H1 (cell line): ENCODE measurements around the gene HIGD2A. TPM values are rescaled to one million over a fixed set of nuclear protein-coding genes. Genes with fewer than 3 reads are reported as not detected.

Experiments
- ASH2L ChIP-seq: fragments of 200-600, 300-600 bp; sonication (generic); IDR thresholded peaks from one replicate; pipeline ENCODE4 v1.7.1; 2017; ENCODE audit warnings: low read length
- CBX8 ChIP-seq: fragments of 300-800, 300-1000 bp; sonication (generic); IDR thresholded peaks from 2 replicates; pipeline ENCODE4 v1.7.1; 2016; ENCODE audit warnings: low read depth, low read length, borderline replicate concordance
- CEBPB ChIP-seq: IDR thresholded peaks from 2 replicates; pipeline ENCODE4 v1.6.1; 2012; ENCODE audit warnings: low read depth, low read length
- CHD7 ChIP-seq: fragments of 300-600 bp; sonication (generic); IDR thresholded peaks from 2 replicates; pipeline ENCODE4 v1.7.1; 2012; ENCODE audit warnings: low read length, moderate library complexity, mild to moderate bottlenecking, inconsistent platforms; ENCODE audit not compliant: insufficient replicate concordance
- SIX5 ChIP-seq: IDR thresholded peaks from 2 replicates; pipeline ENCODE4 v1.6.1; 2011; ENCODE audit warnings: mild to moderate bottlenecking, low read depth, low read length
- polyA plus RNA-seq, 7 experiments: library from polyadenylated mRNA; depleted of rRNA in 3 of 7; stranded (reverse) in 5 of 7; unstranded in 2 of 7; fragments of >200 nt in 5 of 7; fragments of 200-250 nt in 2 of 7; gene quantifications; 1 replicate in 5 of 7; 2 replicates in 1 of 7; 4 replicates in 1 of 7; pipeline versions ENCODE4 v1.2.1 to v1.2.3, GENCODE V29; 2011 to 2013; ENCODE audit warnings: missing spikeins in 2 of 7, mixed read lengths in 2 of 7
- total RNA-seq: library from RNA; stranded (reverse); fragmentation: NEBNext Ultra II Directional; extraction: Animal tissue kit (Norgen Biotek cat#: 25700); gene quantifications from 2 replicates; pipeline ENCODE4 v1.2.1, GENCODE V29; 2021

HIGD2A gene
- total and polyA plus RNA-seq, 2 of the 8 experiments (the other 6 are each of a cell fraction or from before 2014, with no cell fraction given), result 95.5 to 264 TPM

- TF ChIP-seq CHD7, result no peak
- TF ChIP-seq SIX5, result peak; percentile 32; the same call in 1 of the 2 replicates
- TF ChIP-seq CEBPB, result no peak
- no peak for TF ChIP-seq CBX8
- peak; percentile 18 for TF ChIP-seq ASH2L
- TF ChIP-seq, all 59 proteins: peak for 12
Observed at GRCh38 chr5:176365351-176366231, 23.0 kb upstream of the HIGD2A start, which contains the start of gene ARL10 (continued).
